ENCODE data around the gene TFG.
A peak's percentile ranks its signal among the peaks of the same experiment; 100 is the strongest.
"Not testable (repeated sequence)": the region's sequence is repeated elsewhere in the genome, so short reads cannot be mapped to it uniquely, and the experiment has no call there.

Gene TFG

GRCh38 chr3:100708989-100709841 lies at the start of gene TFG:
Gene TFG (plus strand): TSS chr3:100709494. CDS start chr3:100713686, 4,192 bp downstream.
- peak; percentile 99 for DNase-seq

GRCh38 chr3:100661294-100661693 lies 48.0 kb upstream of the TFG start:
- DNase-seq = not testable (repeated sequence)

GRCh38 chr3:100662113-100662823 lies 47.0 kb upstream of the TFG start:
- no peak for DNase-seq

GRCh38 chr3:100665230-100665629 lies 44.1 kb upstream of the TFG start:
- no peak for DNase-seq

GRCh38 chr3:100666699-100667098 lies 42.6 kb upstream of the TFG start:
- DNase-seq = not testable (repeated sequence)

- not testable (repeated sequence) for DNase-seq
Measured at GRCh38 chr3:100667316-100667715, 42.0 kb upstream of the TFG start.

- not testable (repeated sequence) for DNase-seq
Measured at GRCh38 chr3:100670995-100671394, 38.3 kb upstream of the TFG start.

GRCh38 chr3:100681496-100681895 lies 27.8 kb upstream of the TFG start:
- no peak for DNase-seq

GRCh38 chr3:100682056-100682853 lies 27.0 kb upstream of the TFG start:
- DNase-seq = no peak

- no peak for DNase-seq
Measured at GRCh38 chr3:100682854-100683760, 26.2 kb upstream of the TFG start.

GRCh38 chr3:100693225-100693624 lies 16.1 kb upstream of the TFG start:
- no peak for DNase-seq

GRCh38 chr3:100695696-100696095 lies 13.6 kb upstream of the TFG start:
- no peak for DNase-seq

- no peak for DNase-seq
Measured at GRCh38 chr3:100696161-100696560, 13.1 kb upstream of the TFG start.

GRCh38 chr3:100697172-100697571 lies 12.1 kb upstream of the TFG start:
- DNase-seq = no peak

- no peak for DNase-seq
Measured at GRCh38 chr3:100697723-100698285, 11.5 kb upstream of the TFG start.

GRCh38 chr3:100698736-100699135 lies 10.6 kb upstream of the TFG start:
- DNase-seq = no peak

- no peak for DNase-seq
Measured at GRCh38 chr3:100700708-100701107, 8.6 kb upstream of the TFG start.

GRCh38 chr3:100702082-100702979 lies 7.0 kb upstream of the TFG start:
- DNase-seq = no peak

GRCh38 chr3:100702980-100703345 lies 6.3 kb upstream of the TFG start:
- no peak for DNase-seq

GRCh38 chr3:100703865-100704264 lies 5.4 kb upstream of the TFG start:
- no peak for DNase-seq

- no peak for DNase-seq
Measured at GRCh38 chr3:100706365-100706764, 2.9 kb upstream of the TFG start.

Measured in inflammatory macrophage treated with lipopolysaccharide for 4 hours (primary cell).